Subcutaneous abdominal adipose tissue (tissue), 5 donors: ENCODE results near the gene TMC6.
"Not testable (repeated sequence)": the region's sequence is repeated elsewhere in the genome, so short reads cannot be mapped to it uniquely, and the experiment has no call there.

Source experiments
- H3K27ac ChIP-seq: one replicate; pipeline ENCODE4 v1.7.0; 2013; ENCODE audit warnings: low read depth, mild to moderate bottlenecking, inconsistent platforms, low read length, moderate library complexity
- H3K27me3 ChIP-seq, 5 donors: one replicate each; pipeline ENCODE4 v1.7.0; 2013; ENCODE audit warnings: low read length in 5 of 5, inconsistent platforms in 1 of 5; ENCODE audit not compliant: control insufficient read depth in 5 of 5, insufficient read depth in 4 of 5
- H3K36me3 ChIP-seq, 5 donors: one replicate each; pipeline ENCODE4 v1.7.0; 2013; ENCODE audit warnings: low read length in 5 of 5; ENCODE audit not compliant: control insufficient read depth in 5 of 5, insufficient read depth in 5 of 5
- H3K4me1 ChIP-seq, 5 donors: one replicate each; pipeline ENCODE4 v1.7.0; 2013; ENCODE audit warnings: low read length in 5 of 5, mild to moderate bottlenecking in 3 of 5, moderate library complexity in 1 of 5; ENCODE audit not compliant: control insufficient read depth in 5 of 5, insufficient read depth in 5 of 5
- H3K4me3 ChIP-seq, 5 donors: one replicate each; pipeline ENCODE4 v1.7.0; 2013; ENCODE audit warnings: low read length in 5 of 5, low read depth in 1 of 5
- H3K9ac ChIP-seq, 5 donors: one replicate each; pipeline ENCODE4 v1.7.0; 2013; ENCODE audit warnings: low read length in 5 of 5, mild to moderate bottlenecking in 4 of 5, moderate library complexity in 3 of 5
- H3K9me3 ChIP-seq, 5 donors: one replicate each; pipeline ENCODE4 v1.7.0; 2013; ENCODE audit warnings: low read length in 5 of 5; ENCODE audit not compliant: control insufficient read depth in 5 of 5
- donor health status: healthy.
- donor health status: healthy.
- donor health status: healthy.
- donor health status: healthy.
- donor health status: healthy.

Gene TMC6

GRCh38 chr17:78115803-78116202, 12.8 kb downstream of the TMC6 start:
- not testable (repeated sequence) for H3K9ac ChIP-seq, H3K9me3 ChIP-seq, H3K27me3 ChIP-seq, H3K4me3 ChIP-seq, H3K27ac ChIP-seq
- Histone ChIP-seq H3K36me3 (peaks cover 0 to 73% (median 39%) of the 10 kb centered on the region in 5 donors), H3K4me1 (peaks cover 1 to 30% (median 19%) of the 10 kb centered on the region in 5 donors)

- Histone ChIP-seq H3K4me3 (no peak overlapping the region), H3K36me3 (peaks cover 0 to 73% (median 40%) of the 10 kb centered on the region in 5 donors), H3K4me1 (peaks cover 1 to 30% (median 19%) of the 10 kb centered on the region in 5 donors), H3K27ac (no peak overlapping the region), H3K9me3 (no peaks in the 10 kb centered on the region), H3K9ac (no peak overlapping the region), H3K27me3 (no peaks in the 10 kb centered on the region)
Observed at GRCh38 chr17:78114831-78115723, 13.5 kb downstream of the TMC6 start.

GRCh38 chr17:78113804-78114785, 14.5 kb downstream of the TMC6 start:
- no peaks in the 10 kb centered on the region for H3K9me3 ChIP-seq
- no peak overlapping the region for H3K27ac ChIP-seq
- H3K4me3 ChIP-seq: no peak overlapping the region
- H3K9ac ChIP-seq: no peak overlapping the region
- H3K27me3 ChIP-seq: no peaks in the 10 kb centered on the region
- H3K4me1 ChIP-seq: peaks cover 1 to 30% (median 19%) of the 10 kb centered on the region in 5 donors
- peaks cover 0 to 73% (median 46%) of the 10 kb centered on the region in 5 donors for H3K36me3 ChIP-seq

GRCh38 chr17:78112518-78113471, 15.8 kb downstream of the TMC6 start:
- peaks cover 1 to 28% (median 16%) of the 10 kb centered on the region in 5 donors for H3K4me1 ChIP-seq
- no peaks in the 10 kb centered on the region for H3K27me3 ChIP-seq
- H3K36me3 ChIP-seq: peaks cover 0 to 72% (median 42%) of the 10 kb centered on the region in 5 donors
- H3K9ac ChIP-seq: peak overlapping the region in 1 of 5 donors; percentile 23
- H3K9me3 ChIP-seq: no peaks in the 10 kb centered on the region
- H3K4me3 ChIP-seq: no peak overlapping the region
- H3K27ac ChIP-seq: no peak overlapping the region

- Histone ChIP-seq H3K27me3 (no peaks in the 10 kb centered on the region), H3K9me3 (no peaks in the 10 kb centered on the region), H3K9ac (no peak overlapping the region), H3K27ac (no peak overlapping the region), H3K4me3 (no peak overlapping the region), H3K36me3 (peaks cover 0 to 64% (median 46%) of the 10 kb centered on the region in 5 donors), H3K4me1 (peaks cover 1 to 26% (median 13%) of the 10 kb centered on the region in 5 donors)
Observed at GRCh38 chr17:78111727-78112517, 16.6 kb downstream of the TMC6 start.

GRCh38 chr17:78111016-78111726, 17.4 kb downstream of the TMC6 start:
- no peak overlapping the region for H3K9ac ChIP-seq
- H3K4me1 ChIP-seq: peaks cover 1 to 26% (median 13%) of the 10 kb centered on the region in 5 donors
- H3K4me3 ChIP-seq: no peak overlapping the region
- H3K27ac ChIP-seq: no peak overlapping the region
- no peaks in the 10 kb centered on the region for H3K9me3 ChIP-seq
- H3K27me3 ChIP-seq: no peaks in the 10 kb centered on the region
- peaks cover 0 to 62% (median 46%) of the 10 kb centered on the region in 5 donors for H3K36me3 ChIP-seq

GRCh38 chr17:78110363-78111015, 18.1 kb downstream of the TMC6 start:
- Histone ChIP-seq H3K4me3 (no peak overlapping the region), H3K9me3 (no peaks in the 10 kb centered on the region), H3K4me1 (peaks cover 1 to 26% (median 13%) of the 10 kb centered on the region in 5 donors), H3K36me3 (peaks cover 0 to 66% (median 49%) of the 10 kb centered on the region in 5 donors), H3K27ac (no peak overlapping the region), H3K27me3 (no peaks in the 10 kb centered on the region), H3K9ac (no peak overlapping the region)

GRCh38 chr17:78109489-78109761, 19.1 kb downstream of the TMC6 start:
- Histone ChIP-seq H3K4me1 (peaks cover 1 to 19% (median 12%) of the 10 kb centered on the region in 5 donors), H3K4me3 (no peak overlapping the region), H3K36me3 (peaks cover 0 to 67% (median 50%) of the 10 kb centered on the region in 5 donors), H3K27ac (no peak overlapping the region), H3K9me3 (no peaks in the 10 kb centered on the region), H3K27me3 (no peaks in the 10 kb centered on the region), H3K9ac (no peak overlapping the region)
